T-helper 1 cell treated with Interleukin-12 subunit alpha and Interleukin-12 subunit beta and Interleukin-4 antibody, amounts not matched to agents 30 ng/mL and 1 ng/mL, for 36 hours (primary cell): ENCODE data around the gene UBR4. TPM values are rescaled to one million over a fixed set of nuclear protein-coding genes. Genes with fewer than 3 reads are reported as not detected.

ENCODE experiments used
- intact Hi-C: fragments of 100-400 bp; cut with micrococcal nuclease; formaldehyde crosslinking; loops from one replicate; pipeline ENCODE4 v1.15.1; 2024
- total RNA-seq: library from RNA; stranded (reverse); gene quantifications from 2 replicates; pipeline ENCODE4 v1.2.3, GENCODE V29; 2022

Gene UBR4
- total RNA-seq, 1 donor from 2014 or later = 142 TPM

DNA sequence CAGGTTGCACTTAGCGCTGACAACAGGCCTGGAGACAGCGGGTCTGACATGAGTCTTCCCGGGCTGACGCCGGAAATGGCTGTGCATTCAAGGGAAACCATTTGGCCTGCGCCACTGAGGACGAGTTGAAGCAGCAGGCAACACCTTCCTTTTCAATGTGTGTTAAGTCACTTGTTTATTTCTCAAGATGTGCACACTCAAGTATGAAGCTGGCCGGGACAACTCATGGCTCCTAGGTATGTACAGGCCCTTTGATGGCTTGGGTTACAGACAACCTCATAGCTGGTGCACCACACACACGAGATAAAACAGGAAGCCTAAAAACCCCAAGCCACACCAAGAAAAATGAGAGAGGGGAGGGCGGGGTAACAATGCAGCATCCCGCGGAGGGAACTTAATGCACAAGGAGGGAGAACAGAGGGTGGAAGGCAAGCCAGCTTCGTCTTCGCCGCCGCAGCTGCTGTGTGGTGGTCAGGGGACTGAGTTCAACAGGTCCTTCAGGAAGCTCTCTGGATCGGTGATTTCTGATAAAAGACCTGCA, 135.6 kb downstream of the UBR4 start:
- intact Hi-C loops = loop anchor here (1.0 kb wide), 6 partner anchors 63 to 172 kb away; partner anchors contain the start of gene ALDH4A1

GRCh38 chr1:19073311-19074186, 136.5 kb downstream of the UBR4 start:
- intact Hi-C loops = loop anchor here (1.0 kb wide), 6 partner anchors 62 to 171 kb away; partner anchors contain the start of gene ALDH4A1

DNA sequence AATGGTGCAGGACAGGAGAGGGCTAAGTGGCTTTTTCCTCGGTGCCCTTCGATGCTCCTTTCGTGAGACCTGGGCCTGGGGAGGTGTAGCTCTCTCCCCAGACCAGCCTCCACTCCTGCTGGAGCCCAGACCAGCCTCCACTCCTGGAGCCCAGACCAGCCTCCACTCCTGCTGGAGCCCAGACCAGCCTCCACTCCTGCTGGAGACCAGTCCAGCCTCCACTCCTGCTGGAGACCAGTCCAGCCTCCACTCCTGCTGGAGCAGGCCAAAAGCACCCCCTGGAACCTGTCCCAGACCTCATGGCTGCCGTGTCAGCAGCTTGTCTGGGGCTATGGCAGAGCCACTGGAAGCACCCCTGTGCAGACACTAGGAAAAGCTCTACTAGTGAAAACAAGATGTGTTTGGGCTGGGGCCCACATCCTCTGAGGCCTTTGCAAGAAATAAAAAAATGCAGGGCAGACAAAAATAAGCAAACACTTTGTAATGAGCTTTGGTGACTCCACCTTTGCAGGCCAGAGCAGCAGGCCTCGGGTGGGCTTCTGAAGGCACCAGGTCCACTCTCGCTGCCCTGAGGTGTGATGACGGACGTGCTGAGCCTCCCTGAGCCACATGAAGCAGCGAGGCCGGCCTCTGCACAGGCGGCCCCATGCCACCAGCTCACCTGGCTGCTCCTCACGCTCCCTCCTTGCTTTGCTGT, 137.6 kb downstream of the UBR4 start:
- intact Hi-C loops = no loop called here

DNA sequence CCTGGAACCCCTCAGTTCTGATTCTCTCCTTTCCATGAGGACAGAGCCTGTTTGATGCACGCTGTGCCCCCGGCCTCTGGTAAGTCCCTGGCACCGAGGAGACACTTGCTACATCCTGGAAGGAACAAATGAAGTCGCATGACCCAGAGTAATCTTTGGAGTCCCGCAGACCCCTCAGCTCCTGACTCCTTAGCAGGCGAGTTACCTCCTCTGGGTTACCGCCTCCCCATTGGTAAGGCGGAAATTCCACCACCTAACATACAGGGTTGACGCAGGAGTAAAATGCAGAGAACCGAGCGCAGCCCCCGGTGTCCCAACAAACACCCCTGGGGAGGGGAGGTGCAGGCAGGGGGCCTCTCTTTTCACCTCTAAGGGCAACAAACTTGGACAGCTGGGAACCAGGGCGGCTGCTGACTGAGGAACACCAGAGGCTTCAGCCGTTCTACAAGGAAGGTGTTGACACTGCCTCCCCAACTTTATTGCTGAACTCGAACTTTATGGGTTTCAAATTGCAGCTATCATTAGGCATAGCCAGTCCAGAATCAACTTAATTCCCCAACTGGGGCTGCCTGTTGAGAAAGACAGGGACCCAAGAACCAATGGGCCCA, 138.3 kb downstream of the UBR4 start:
- intact Hi-C loops = no loop called here

DNA sequence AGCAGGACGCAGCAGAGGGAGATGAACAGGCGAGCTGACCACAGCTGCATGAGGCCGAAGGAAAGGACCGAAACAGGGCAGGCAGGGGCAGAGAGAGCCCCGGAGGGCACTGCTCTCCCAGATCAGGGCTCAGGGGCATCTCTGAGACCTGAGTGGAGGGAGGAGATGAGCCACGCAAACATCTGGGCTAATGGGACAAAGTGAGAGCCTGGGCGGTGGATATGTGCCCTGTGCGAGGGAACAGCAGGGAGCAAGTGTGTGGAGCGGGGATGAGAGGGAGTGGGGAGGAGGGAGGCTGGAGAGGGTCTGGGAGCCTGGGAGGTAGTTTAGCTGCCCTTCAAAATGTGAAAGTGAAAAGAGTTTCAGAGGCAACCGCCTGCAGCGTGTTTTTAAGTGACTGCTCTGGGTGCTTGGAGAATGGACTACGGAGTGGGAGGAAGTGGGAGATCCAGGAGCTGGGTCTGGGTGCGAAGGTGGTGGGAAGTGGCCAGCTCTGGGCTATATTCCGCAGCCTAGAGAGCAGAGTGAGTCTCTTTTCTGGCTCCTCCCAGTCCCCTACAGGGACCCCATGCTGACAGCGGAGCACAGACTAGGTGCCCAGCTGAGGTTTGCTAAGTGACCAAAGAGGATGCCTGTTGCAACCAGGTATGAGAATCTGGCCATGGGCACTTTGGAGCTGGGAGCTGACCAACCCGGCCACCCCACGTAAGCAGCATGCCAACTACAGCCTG, 139.0 kb downstream of the UBR4 start:
- intact Hi-C loops = no loop called here

DNA sequence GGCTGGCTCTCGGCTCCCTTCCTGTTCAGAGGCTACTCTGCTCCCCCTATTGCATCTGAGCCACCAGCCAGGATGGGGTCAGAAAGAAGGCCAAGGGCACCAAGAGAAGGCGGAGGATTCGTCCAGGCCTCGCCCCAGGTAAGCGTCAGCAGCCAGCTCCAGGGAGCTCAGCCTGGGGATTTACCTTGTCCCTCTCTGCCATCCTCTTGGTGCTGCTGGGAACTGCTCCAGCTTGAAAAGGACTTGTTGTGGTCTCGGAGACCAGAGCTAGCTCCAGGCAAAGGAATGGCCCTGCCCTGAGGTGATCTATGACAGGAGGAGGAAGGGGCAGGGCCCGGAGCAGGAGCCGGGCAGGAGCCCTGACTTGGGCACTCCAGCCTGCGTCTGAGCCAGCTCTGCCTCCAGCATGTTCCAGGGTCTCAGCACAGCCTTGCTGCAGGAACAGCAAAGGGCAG, 139.8 kb downstream of the UBR4 start:
- intact Hi-C loops = no loop called here

DNA sequence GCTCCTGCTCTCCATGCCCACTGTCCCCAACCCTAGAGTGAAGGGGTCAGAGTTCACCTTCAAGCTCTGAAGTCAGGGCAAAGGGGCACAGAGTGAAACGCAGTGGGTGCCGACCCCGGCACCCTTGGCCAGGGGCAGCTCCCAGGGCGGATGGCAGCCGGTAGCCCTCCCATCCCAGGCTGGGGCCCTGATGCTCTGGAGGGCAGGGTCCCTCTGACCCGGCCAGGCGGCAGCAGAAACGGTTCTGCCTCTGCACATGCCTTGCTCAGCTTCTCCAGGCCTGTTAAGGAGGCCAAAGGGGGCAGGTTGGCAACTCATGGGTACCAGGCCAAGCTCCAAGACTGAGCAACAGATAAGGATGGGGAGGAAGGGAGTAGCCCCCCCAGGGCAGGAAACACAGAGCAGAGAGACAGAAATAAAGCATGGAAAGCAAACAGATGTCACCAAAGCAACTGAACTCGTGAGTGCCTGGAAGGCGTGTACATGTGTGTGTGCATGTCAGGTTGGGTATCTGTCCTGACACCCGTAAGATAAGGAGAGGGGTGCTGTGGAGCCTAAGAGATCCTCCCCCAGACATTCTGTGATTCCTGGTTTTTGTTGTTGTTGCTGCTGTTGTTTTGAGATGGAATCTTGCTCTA, 141.3 kb downstream of the UBR4 start:
- intact Hi-C loops = no loop called here

DNA sequence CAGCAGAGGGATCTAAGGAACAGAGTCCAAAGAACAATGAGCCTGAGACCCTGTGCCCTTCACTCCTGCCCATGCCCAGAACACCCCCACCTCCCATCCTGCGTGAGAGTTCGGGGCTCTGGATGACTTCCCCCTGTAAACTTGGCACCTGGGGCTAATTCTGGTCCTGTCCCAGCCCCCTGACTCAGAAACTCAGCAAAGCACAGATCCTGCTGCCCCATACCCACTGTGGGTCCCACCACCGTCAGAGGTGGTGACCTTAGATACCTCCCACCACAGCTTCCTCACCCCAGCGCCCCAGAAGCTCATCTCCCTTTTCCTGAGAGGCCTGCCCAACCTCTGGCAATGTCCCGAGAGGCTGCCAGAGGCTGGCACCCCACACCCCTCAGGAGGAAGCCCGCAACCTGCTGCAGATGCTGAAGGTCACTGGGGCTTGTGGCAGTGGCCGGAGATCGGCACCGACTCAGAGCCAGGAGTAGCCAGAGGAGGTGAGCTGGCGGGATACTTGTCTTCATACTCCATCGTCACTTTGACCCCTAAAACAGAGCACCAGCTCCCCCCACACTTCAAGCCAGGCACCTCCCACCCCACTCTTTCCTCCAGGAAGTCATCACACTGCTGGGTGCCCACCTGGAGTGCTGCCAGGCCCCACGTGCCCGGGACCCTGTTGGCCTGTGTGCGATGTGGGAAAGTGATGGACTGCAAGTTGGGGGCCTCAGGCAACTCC, 142.0 kb downstream of the UBR4 start:
- intact Hi-C loops = no loop called here

DNA sequence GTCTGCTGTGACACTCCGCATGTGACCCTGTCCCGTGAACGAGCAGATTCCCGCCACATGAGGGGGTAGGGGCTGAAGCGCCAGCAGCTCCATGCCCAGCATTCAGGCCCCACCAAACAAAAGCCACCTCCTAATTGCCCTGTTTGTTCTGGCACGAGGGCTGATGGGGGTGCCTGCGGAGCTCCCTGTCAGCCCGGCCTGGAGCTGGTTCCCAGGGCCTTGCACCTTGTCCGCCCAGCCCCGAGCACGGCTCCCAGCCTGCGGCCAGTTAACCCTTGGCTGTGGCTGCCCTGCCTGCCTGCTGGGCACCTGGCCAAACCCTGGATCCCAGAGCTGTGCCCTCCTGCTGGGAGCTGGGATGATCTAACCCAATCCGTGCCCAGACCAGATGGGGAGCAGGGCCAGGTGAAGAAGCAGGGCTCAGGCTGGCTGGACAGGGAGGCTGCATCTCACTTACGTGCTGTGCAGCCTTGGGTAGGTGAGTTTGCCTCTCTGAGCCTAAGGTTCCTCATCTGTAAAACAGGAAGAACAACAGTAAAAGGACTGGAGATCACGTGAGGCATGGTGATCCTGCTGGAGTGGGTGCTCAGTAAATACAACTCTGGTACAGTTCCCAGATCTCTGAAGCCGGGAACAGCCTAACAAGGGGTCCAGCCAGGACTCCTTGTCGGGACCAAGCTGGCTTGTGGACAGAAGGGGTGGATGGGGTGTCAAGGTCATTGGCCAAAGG, 142.7 kb downstream of the UBR4 start:
- intact Hi-C loops = no loop called here

DNA sequence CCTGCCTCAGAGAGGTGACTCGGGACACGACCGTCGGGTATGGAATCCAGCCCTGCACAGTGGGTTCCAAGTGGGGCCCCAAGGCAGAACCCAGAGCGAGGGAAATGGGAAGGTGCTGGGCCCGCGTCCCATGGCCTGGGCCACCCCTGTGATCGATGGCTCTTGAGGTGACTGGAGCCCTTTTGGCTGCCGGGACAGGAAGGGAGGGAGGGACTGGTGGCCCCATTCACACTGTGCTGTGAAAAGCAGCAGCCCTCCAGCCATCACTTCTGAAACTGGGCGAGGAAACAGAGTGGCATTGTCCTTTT, 143.2 kb downstream of the UBR4 start:
- intact Hi-C loops = no loop called here

GRCh38 chr1:19066248-19066873, 143.7 kb downstream of the UBR4 start:
- intact Hi-C loops = no loop called here

- intact Hi-C loops = no loop called here
These were observed 144.4 kb downstream of the UBR4 start for GRCh38 chr1:19065526-19066247.

DNA sequence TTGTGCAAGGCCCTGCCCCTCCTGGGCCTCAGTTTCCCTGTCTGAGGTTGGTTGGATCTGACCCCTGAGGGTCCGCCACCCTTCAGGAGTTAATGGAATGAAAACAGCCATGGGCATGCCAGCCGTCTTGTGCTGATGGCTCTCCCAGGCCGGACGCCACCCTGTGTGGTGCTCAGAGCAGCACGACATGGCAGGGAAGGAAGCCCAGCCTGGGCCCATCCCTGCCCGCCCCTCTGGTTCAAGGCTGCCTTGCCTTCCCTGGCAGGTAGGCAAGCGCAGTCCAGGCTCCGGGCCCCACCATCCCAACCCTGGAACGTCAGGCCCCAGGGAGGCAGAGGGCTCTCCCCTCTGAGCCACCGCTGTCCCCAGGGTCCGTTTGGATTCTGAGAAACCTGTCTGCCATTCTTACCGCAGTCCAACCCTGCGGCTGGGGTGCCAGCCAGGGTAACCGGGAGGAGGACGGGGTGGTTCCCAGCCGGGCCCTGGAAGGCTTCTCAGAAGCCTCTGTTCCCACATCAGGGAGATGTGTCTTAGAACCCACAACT, 145.1 kb downstream of the UBR4 start:
- intact Hi-C loops = no loop called here

GRCh38 chr1:19063122-19063521, 146.9 kb downstream of the UBR4 start:
- intact Hi-C loops = no loop called here

- intact Hi-C loops = no loop called here
These were observed 147.6 kb downstream of the UBR4 start for GRCh38 chr1:19062258-19063029.

DNA sequence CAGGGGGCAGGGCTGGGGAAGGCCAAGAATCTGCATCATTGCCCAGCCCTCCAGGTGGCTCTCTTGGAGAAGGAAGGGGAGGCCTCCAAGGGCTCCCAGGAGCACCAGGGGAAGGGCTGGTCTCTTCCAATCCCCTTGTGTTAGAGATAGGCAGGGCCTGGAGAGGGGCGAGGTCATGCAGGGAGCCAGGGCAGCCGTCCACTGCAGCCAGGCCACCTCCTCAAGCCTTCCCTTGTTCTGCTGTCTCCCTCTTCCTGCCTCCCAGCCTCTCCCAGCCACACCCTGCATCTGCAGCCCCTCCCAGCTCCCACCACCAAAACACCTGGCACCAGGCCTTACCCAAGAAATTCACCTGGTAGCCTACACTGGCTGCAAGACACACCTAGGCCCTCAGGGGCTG, 148.3 kb downstream of the UBR4 start:
- intact Hi-C loops = no loop called here

GRCh38 chr1:19061343-19061742, 148.7 kb downstream of the UBR4 start:
- intact Hi-C loops = no loop called here
